ENCODE data around the gene DLL4. TPM values are rescaled to one million over a fixed set of nuclear protein-coding genes. Genes with fewer than 3 reads are reported as not detected.

The DLL4 gene
- total and polyA plus RNA-seq, 5 experiments from 2014 or later = 0.16 TPM; not detected in 4

GRCh38 chr15:40930430-40931299 lies 1.5 kb downstream of the DLL4 start:
- Mint-ChIP-seq H3K36me3 (no peaks in the 10 kb centered on the region), H3K4me1 (peaks cover 23 to 58% (median 50%) of the 10 kb centered on the region in 4 donors), H3K9me3 (no peaks in the 10 kb centered on the region), H3K27ac (peak overlapping the region in 2 of 10 donors; percentile 34 to 42), H3K27me3 (peaks cover 14 to 58% (median 49%) of the 10 kb centered on the region in 5 donors), H3K4me3 (peak overlapping the region; percentile 69 to 90 (median 82))
- DNase-seq (peak in 5 of 10 donors; percentile 38 to 54 (median 43)), ATAC-seq (peak; percentile 21 to 38)
- POLR2A ChIA-PET = interaction anchor here (3.7 to 6.9 kb wide), 2 partner anchors 11 to 23 kb away, joined by 17 to 50 read pairs; no protein-coding TSS in a partner anchor

DNA sequence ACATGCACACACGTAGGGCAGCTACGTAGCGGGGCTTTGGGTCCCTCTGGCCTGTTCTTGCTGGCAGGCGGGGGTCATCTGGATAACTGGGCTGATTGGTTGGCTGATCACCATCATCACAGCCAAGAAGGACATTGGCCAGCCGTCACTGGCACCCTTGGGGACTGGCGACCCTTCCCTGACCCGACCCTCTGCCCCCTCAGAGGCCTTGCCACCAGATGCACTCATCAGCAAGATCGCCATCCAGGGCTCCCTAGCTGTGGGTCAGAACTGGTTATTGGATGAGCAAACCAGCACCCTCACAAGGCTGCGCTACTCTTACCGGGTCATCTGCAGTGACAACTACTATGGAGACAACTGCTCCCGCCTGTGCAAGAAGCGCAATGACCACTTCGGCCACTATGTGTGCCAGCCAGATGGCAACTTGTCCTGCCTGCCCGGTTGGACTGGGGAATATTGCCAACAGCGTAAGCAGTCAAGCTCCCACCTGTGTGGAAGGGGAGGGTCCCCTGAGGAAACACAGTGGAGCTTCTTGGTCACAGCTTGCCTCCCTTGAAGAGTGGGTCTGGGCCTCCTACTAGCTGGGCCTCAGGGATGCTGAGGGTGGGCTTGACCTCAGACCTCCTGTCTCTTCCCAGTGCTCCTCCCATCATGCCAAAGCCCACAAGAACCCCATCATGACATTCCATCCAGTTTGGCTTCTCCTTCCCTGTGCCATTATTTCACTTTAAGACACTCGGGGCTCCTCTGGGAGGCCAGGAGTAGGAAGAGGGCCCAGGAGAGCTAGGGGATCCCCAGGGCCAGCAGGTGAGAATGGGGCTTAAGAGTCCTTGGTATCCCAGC lies 2.4 kb downstream of the DLL4 start:
- Mint-ChIP-seq H3K27ac (no peak overlapping the region), H3K27me3 (peaks cover 14 to 51% (median 45%) of the 10 kb centered on the region in 5 donors), H3K4me3 (peak overlapping the region in 9 of 10 donors; percentile 75 to 90 (median 83)), H3K36me3 (no peaks in the 10 kb centered on the region), H3K4me1 (peaks cover 23 to 50% (median 44%) of the 10 kb centered on the region in 4 donors), H3K9me3 (no peaks in the 10 kb centered on the region)
- no peak for DNase-seq
- ATAC-seq = no peak
- POLR2A ChIA-PET = interaction anchor here (1.7 to 6.9 kb wide), 3 partner anchors 10 to 25 kb away, joined by 6 to 50 read pairs (median 17); no protein-coding TSS in a partner anchor

GRCh38 chr15:40932156-40932555 lies 3.0 kb downstream of the DLL4 start:
- Mint-ChIP-seq H3K9me3 (no peaks in the 10 kb centered on the region), H3K27me3 (peaks cover 11 to 44% (median 38%) of the 10 kb centered on the region in 5 donors), H3K4me3 (peak overlapping the region in 2 of 10 donors; percentile 16 to 29), H3K27ac (no peak overlapping the region), H3K36me3 (no peaks in the 10 kb centered on the region), H3K4me1 (peaks cover 20 to 43% (median 38%) of the 10 kb centered on the region in 4 donors)
- POLR2A ChIA-PET = interaction anchor here (1.7 to 6.9 kb wide), 2 partner anchors 10 to 25 kb away, joined by 6 to 50 read pairs; no protein-coding TSS in a partner anchor
- no peak for DNase-seq
- no peak for ATAC-seq

DNA sequence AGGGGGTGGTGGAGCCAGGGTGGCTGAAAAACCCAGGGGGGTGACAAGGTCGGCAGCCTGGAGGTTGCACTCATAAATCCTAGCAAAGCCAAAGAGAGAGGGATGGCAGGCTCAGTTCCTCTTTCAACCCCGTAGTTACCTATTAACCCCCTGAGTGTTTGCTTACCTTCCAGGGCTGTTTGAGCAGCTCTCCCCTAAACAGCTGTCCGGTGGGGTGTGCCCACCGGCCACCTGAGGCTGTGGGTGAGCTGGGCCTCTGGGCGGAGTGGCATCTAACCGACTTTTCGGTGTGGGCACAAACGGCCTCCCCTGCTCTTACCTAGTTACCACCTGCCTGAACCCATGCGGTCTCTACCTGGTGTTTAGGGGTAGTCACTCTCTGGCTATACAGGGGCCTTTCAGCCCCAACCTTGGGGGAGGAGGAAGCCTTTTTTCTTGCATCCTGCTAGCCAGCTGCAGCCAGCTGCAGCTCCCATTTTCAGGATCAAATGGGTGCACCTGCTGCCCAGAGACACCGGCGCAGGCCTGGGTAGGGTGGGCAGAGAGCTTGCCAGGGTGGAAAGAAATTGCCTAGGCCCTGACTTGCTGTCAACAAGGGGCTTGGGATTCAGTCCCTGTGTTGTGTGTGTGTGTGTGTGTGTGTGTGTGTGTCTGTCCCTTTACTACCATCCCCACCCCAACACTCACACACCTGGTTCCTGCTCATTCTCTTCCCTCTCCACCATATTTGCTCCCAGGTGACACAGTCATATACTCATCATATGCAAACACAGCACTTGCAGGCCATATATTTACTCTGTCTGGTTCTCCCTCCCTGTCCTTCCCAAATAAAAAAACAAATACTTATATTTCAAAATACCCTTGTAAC lies 3.7 kb downstream of the DLL4 start:
- peaks cover 18 to 39% (median 35%) of the 10 kb centered on the region in 4 donors for H3K4me1 Mint-ChIP-seq
- H3K4me3 Mint-ChIP-seq = peak overlapping the region in 1 of 10 donors; percentile 29
- H3K9me3 Mint-ChIP-seq = no peaks in the 10 kb centered on the region
- H3K27me3 Mint-ChIP-seq = peaks cover 10 to 40% (median 36%) of the 10 kb centered on the region in 5 donors
- POLR2A ChIA-PET = interaction anchor here (0.6 to 6.9 kb wide), 3 partner anchors 9 to 74 kb away, joined by 4 to 50 read pairs (median 6); no protein-coding TSS in a partner anchor
- no peak overlapping the region for H3K27ac Mint-ChIP-seq
- no peaks in the 10 kb centered on the region for H3K36me3 Mint-ChIP-seq
- ATAC-seq (no peak), DNase-seq (no peak)

DNA sequence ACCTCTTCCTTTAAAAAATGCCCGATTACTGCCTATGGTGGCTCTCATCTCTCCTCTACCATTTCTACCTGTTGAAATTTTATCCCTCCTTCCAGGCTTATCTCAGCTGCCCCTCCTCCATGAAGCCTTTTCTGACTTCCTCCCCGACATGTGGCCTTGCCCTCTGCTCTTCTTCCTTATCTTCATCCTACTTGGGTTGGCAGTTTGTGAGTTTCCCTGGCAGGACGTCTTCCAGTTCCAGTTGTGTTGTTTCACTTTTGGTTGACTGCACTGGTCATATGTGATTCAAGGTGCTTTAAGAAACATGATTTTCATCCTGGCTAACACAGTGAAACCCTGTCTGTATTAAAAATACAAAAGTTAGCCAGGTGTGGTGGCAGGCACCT lies 4.4 kb downstream of the DLL4 start:
- H3K4me1 Mint-ChIP-seq = peaks cover 20 to 37% (median 34%) of the 10 kb centered on the region in 4 donors
- H3K27ac Mint-ChIP-seq = no peak overlapping the region
- H3K9me3 Mint-ChIP-seq = no peaks in the 10 kb centered on the region
- POLR2A ChIA-PET = interaction anchor here (0.7 to 6.9 kb wide), 3 partner anchors 8 to 18 kb away, joined by 6 to 50 read pairs (median 7); no protein-coding TSS in a partner anchor
- H3K4me3 Mint-ChIP-seq = no peak overlapping the region
- DNase-seq = no peak
- ATAC-seq = no peak
- H3K36me3 Mint-ChIP-seq = no peaks in the 10 kb centered on the region
- peaks cover 10 to 40% (median 36%) of the 10 kb centered on the region in 5 donors for H3K27me3 Mint-ChIP-seq

DNA sequence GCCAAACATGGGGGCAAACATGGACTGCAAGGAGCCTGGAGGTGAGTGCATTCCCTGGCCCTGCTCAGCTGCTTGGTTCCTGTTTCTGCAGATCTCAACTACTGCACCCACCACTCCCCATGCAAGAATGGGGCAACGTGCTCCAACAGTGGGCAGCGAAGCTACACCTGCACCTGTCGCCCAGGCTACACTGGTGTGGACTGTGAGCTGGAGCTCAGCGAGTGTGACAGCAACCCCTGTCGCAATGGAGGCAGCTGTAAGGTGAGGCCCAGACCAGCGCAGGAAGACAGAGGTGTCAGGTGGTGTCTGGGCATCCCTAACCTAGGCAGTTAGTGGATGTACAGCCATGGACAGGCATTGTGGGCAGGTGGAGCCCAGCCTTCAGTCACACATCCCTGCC lies 5.3 kb downstream of the DLL4 start:
- no peak overlapping the region for H3K4me3 Mint-ChIP-seq
- no peak overlapping the region for H3K27ac Mint-ChIP-seq
- peaks cover 9 to 34% (median 29%) of the 10 kb centered on the region in 5 donors for H3K27me3 Mint-ChIP-seq
- H3K9me3 Mint-ChIP-seq = no peaks in the 10 kb centered on the region
- DNase-seq = no peak
- H3K4me1 Mint-ChIP-seq = peaks cover 18 to 34% (median 28%) of the 10 kb centered on the region in 4 donors
- H3K36me3 Mint-ChIP-seq = no peaks in the 10 kb centered on the region
- no peak for ATAC-seq
- POLR2A ChIA-PET = no interaction called here

GRCh38 chr15:40936234-40936708 lies 7.1 kb downstream of the DLL4 start:
- POLR2A ChIA-PET = interaction anchor here (0.5 to 1.2 kb wide), 3 partner anchors 16 to 494 kb away, joined by 3 to 10 read pairs (median 4); no protein-coding TSS in a partner anchor
- Mint-ChIP-seq H3K27me3 (peaks cover 0 to 18% (median 13%) of the 10 kb centered on the region in 5 donors), H3K36me3 (no peaks in the 10 kb centered on the region), H3K27ac (no peak overlapping the region), H3K4me3 (no peak overlapping the region), H3K4me1 (peaks cover 18 to 31% (median 26%) of the 10 kb centered on the region in 4 donors), H3K9me3 (no peaks in the 10 kb centered on the region)
- DNase-seq (no peak), ATAC-seq (no peak)

DNA sequence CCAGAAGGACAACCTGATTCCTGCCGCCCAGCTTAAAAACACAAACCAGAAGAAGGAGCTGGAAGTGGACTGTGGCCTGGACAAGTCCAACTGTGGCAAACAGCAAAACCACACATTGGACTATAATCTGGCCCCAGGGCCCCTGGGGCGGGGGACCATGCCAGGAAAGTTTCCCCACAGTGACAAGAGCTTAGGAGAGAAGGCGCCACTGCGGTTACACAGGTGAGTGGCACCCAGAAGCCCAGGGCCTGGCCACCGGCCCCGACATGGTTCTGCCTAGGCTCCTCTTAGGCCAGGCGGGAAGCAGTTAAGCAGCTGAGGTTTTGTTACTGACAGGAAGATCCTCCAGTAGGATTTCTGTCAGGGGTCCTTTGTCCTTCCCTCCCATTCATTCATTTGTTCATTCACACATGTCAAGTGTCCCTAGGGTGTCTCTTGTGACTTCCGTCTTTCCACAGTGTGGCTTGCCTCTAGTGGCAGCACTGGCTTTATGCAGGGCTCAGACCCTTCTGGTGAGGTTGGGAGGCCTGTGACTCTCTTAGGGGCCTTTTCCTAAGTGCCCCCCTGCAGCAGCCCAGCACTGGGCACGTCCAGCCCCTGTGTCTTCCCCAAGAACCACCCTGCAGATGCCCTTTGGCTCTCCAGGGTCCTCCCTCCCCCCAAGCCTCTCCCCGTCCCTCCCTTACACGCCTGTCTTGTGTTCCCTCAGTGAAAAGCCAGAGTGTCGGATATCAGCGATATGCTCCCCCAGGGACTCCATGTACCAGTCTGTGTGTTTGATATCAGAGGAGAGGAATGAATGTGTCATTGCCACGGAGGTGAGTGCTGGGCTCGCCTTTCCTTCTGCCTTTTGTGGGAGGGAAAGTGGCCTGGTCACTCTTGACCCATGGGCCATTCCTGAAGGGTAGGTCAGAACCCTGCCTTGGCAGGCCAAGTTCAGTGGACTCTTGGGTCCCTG lies 7.8 kb downstream of the DLL4 start:
- no peak overlapping the region for H3K4me3 Mint-ChIP-seq
- no peaks in the 10 kb centered on the region for H3K36me3 Mint-ChIP-seq
- H3K9me3 Mint-ChIP-seq = no peaks in the 10 kb centered on the region
- no peak for DNase-seq
- peaks cover 0 to 11% (median 5%) of the 10 kb centered on the region in 5 donors for H3K27me3 Mint-ChIP-seq
- POLR2A ChIA-PET = interaction anchor here (0.6 to 1.2 kb wide), 2 partner anchors 17 to 30 kb away, joined by 3 to 10 read pairs; no protein-coding TSS in a partner anchor
- peaks cover 15 to 27% (median 22%) of the 10 kb centered on the region in 4 donors for H3K4me1 Mint-ChIP-seq
- ATAC-seq = no peak
- H3K27ac Mint-ChIP-seq = peak overlapping the region in 1 of 10 donors; percentile 68

DNA sequence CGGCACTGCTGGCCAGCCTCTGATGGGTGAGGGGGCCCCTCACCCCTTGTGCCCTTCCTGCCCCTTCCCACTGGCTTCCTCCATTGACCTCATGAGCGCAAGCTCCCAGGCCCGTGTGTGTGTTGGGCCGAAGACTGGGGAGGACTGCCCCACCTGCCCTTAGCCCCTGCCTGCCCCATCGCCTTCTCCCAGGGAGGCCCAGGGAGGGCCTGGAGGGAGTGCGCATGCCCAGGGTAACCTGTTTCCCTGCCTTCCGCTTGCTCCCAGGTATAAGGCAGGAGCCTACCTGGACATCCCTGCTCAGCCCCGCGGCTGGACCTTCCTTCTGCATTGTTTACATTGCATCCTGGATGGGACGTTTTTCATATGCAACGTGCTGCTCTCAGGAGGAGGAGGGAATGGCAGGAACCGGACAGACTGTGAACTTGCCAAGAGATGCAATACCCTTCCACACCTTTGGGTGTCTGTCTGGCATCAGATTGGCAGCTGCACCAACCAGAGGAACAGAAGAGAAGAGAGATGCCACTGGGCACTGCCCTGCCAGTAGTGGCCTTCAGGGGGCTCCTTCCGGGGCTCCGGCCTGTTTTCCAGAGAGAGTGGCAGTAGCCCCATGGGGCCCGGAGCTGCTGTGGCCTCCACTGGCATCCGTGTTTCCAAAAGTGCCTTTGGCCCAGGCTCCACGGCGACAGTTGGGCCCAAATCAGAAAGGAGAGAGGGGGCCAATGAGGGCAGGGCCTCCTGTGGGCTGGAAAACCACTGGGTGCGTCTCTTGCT lies 8.8 kb downstream of the DLL4 start:
- Mint-ChIP-seq H3K27me3 (peaks cover 0 to 6% (median 0%) of the 10 kb centered on the region in 5 donors), H3K36me3 (no peaks in the 10 kb centered on the region), H3K4me1 (peaks cover 17 to 29% (median 24%) of the 10 kb centered on the region in 4 donors), H3K4me3 (no peak overlapping the region), H3K27ac (peak overlapping the region in 6 of 10 donors; percentile 14 to 78 (median 29)), H3K9me3 (no peaks in the 10 kb centered on the region)
- ATAC-seq (peak; percentile 35 to 54), DNase-seq (peak in 2 of 10 donors; percentile 17 to 39)
- POLR2A ChIA-PET = interaction anchor here (1.0 kb wide), 1 partner anchor 33 kb away, joined by 3 read pairs; no protein-coding TSS in a partner anchor

DNA sequence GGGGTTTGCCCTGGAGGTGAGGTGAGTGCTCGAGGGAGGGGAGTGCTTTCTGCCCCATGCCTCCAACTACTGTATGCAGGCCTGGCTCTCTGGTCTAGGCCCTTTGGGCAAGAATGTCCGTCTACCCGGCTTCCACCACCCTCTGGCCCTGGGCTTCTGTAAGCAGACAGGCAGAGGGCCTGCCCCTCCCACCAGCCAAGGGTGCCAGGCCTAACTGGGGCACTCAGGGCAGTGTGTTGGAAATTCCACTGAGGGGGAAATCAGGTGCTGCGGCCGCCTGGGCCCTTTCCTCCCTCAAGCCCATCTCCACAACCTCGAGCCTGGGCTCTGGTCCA lies 9.4 kb downstream of the DLL4 start:
- peak overlapping the region in 2 of 10 donors; percentile 50 to 78 for H3K27ac Mint-ChIP-seq
- H3K4me3 Mint-ChIP-seq = no peak overlapping the region

More for the DNA sequence above, 9.4 kb downstream of the DLL4 start:
- ATAC-seq (peak in 1 of 2 donors; percentile 64), DNase-seq (no peak)
- POLR2A ChIA-PET = interaction anchor here (1.0 kb wide), 1 partner anchor 33 kb away, joined by 3 read pairs; no protein-coding TSS in a partner anchor
- Mint-ChIP-seq H3K9me3 (no peaks in the 10 kb centered on the region), H3K4me1 (peaks cover 18 to 33% (median 29%) of the 10 kb centered on the region in 4 donors), H3K36me3 (no peaks in the 10 kb centered on the region), H3K27me3 (peaks cover 0 to 2% (median 0%) of the 10 kb centered on the region in 5 donors)

Data from naive thymus-derived CD8-positive, alpha-beta T cell (primary cell).